NCI-H1436 treated with DMSO at 0.1 percent for 48 hours (cell line): ENCODE data around the gene SUN2.

ENCODE experiments used
- DNase-seq: peaks from one replicate; lab custom pipeline; 2025; lab: John Stamatoyannopoulos, UW

Gene SUN2

DNA sequence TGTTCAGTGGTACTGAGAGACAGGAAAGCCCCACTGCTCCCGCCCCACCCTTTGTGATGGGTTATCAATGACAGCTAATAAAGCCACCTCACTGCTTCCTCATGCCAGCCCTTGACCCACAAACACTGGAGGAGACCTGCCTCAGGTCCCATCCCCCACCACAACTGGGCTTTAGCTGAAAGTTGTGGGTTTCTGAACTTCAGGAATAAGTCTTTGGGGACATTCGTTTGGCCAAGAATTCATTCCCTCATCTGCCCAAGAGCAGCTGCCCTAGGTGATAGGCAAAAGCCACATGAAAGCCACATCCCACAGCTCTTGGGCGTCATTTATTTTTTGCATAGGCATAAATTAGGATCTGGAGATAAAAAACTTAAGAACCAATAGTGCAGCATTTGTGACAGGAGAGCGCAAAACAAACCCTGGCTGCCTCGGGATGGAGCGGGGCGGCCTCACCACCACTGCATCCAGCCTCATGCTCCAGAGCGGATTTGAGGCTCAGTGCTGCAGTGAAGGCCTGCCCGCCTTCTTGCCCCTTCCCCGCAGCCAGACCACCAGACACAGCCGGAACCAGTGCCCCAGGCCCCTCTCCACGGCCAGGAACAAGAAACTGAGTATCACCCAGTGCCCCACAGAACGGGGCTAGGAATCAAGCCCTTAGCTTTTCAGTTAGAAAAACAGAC is 21.2 kb downstream of the SUN2 start:
- DNase-seq, result no peak

DNA sequence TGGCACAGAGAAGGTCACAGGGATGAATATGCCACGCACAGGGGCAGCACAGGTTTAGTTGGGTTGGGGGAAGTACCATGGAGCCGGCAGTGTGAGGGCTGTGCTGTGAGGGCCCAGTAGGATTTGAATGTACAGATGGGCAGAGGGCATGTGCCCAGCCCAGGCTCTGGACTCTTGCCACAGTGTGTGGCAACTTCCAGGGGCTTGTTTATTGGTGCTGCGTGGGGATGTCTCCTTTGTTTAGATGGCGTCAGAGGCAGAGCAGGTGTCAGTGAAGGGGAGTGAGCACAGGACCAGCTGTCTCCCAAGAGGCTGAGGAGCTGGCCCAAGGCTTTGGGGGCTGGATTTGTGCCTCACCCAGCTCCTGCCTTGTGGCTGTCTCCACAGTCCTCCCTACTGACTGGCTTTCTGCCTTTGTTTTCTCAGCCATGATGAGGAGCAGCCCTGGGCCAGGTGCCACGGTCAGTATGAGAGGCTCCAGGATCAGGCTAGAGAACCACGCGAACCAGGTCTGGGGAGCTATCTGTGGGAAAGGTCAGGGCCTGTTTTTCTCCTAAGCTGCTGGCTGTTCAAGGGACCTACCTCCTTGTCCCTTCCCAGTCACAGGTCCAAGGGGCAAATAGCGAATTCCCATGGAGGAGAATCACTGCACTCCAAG is 21.9 kb downstream of the SUN2 start:
- DNase-seq, result no peak

DNA sequence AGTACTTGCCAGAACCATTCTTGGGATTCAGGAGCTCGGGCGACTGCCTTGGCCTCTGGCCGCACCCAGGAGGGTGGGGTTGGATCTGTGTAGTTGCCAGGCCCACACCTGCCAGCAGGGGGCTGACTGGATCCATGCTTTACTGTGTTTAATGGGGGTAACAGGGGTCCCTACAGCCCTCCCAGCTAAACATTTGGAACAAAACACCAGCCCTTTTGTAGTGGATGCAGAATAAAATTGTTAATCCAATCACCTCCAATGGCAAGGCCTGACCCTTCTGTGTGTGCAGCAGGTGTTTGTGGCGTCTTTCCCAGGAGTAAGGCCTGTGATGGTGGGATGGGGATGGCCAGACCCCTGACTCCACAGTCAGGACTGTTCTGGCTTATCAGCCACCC is 22.5 kb downstream of the SUN2 start:
- DNase-seq, result no peak

DNA sequence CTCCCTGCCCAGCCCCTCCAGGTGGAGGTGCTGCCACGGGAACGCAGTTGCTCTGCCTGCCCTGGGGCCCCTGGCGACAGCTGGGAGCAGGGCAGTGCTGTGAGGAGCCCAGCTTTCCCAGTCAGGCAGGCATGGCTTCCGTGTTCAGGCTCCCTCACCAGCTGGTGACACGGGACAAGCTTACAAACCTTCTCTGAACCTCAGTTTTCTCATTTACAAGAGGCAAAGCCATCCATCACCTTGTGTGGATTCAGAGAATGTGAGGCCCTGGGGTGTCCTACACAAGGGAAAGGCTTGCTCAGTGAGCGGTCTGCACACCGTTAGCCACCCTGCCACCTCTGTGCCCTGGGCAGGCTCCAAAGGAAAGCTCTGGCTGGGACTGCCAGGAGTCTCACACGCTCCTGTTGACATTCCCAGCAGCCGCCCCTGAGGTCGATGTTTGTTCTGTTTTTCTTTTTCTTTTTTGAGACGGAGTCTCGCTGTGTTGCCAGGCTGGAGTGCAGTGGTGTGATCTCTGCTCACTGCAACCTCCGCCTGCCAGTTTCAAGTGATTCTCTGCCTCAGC is 23.5 kb downstream of the SUN2 start:
- DNase-seq, result no peak

DNA sequence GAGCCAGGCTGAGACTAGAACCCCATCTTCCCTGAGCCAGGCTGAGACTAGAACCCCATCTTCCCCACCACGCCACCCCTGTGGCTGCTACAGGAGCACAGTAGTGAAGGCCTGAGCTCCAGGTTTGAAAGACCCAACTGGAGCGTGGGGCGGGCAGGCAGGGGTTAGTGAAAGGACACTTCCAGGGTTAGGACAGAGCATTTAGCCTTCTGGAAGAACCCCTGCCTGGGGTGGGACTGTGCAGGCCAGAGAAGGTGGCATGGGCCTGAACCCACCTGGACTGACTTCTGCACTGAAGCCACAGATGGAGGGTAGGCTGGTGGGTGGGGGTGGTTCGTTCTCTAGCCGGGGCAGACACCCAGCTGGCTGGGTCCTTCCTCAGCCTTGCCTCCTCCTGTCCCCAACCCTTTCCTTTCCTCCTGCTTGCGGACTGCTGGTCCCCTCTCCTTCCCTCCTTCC is 24.1 kb downstream of the SUN2 start:
- DNase-seq, result no peak

DNA sequence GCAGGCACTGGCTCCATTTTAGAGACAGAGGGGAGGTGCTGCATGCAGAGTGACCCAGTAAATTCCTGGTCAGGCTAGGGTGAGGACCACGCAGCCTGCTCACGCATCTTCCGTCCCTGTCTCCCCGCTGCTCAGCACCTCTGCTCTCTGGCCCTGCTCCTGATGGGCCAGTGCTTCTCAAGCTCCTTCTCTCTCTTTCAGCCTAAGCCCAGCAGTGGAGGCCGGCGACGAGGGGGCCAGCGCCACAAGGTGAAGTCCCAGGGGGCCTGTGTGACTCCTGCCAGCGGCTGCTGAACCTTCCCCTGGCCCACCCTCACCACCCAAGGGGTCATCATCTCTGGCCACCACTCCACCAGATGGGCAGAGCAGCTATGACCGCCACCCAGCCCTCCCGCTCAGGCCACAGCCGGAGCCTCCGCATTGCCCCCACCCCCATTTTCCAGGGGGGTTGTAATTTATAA is 25.4 kb downstream of the SUN2 start:
- DNase-seq, result no peak

DNA sequence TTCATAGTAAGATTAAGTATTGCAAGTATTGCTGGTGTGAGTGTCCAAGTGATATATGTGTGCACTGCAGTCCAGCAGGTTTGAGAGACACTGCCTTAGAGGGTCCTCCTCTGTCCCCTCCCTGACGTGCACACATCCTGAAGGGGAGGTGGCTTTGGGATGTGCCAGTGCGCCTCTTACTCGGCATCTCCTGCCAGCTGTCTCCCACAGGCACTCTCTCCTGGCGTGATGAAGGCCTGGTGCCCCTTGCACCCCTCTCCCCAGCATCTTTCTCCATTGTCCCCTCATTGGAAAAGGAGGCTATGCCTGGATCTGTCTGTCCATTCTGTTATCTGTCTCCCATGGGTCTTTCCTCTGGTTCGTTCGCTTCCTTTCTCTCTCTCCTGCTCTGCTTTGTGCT is 25.9 kb downstream of the SUN2 start:
- DNase-seq, result no peak

DNA sequence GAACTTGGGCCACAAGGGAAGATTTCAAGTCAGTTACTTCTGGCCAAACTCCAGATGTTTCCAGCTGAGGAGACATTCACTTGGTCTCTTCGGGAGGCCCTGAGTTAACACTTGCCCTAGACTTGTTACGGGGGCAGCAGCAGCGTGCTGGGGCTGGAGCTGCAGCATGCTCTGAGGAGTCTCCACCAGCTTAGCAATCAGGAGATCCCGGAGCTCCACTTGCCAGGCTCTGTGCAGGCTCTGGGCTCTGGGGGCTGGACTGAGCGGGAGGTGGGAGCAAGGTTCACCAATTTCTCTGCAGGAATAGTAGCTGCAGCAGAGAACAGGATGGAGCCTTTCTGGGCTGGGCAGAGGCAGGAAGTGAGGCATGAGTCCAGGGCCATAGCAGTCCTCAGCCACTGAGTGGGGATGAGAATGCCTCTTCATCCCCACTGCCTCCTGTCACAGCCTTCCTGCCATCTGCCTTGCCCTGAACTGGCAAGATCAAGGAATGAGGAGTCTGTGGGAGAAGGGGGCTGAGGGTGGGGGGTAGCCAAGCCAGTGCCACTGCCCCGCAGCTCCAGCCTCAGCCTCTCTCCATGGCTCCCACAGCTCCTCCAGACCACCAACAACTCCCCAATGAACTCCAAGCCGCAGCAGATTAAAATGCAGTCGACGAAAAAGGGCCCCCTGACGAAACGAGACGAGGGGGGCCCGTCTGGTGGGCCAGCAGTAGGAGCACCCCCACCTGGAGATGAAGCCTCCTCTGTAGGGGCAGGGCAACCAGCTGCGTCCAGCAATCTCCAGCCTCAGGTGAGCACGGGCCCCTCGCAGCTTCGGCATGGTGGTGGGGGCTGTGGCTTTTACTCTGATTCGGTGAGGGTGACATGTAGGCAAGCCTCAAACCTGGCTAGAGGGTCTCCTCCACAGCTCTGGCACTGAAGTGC is 26.7 kb downstream of the SUN2 start:
- DNase-seq, result no peak

DNA sequence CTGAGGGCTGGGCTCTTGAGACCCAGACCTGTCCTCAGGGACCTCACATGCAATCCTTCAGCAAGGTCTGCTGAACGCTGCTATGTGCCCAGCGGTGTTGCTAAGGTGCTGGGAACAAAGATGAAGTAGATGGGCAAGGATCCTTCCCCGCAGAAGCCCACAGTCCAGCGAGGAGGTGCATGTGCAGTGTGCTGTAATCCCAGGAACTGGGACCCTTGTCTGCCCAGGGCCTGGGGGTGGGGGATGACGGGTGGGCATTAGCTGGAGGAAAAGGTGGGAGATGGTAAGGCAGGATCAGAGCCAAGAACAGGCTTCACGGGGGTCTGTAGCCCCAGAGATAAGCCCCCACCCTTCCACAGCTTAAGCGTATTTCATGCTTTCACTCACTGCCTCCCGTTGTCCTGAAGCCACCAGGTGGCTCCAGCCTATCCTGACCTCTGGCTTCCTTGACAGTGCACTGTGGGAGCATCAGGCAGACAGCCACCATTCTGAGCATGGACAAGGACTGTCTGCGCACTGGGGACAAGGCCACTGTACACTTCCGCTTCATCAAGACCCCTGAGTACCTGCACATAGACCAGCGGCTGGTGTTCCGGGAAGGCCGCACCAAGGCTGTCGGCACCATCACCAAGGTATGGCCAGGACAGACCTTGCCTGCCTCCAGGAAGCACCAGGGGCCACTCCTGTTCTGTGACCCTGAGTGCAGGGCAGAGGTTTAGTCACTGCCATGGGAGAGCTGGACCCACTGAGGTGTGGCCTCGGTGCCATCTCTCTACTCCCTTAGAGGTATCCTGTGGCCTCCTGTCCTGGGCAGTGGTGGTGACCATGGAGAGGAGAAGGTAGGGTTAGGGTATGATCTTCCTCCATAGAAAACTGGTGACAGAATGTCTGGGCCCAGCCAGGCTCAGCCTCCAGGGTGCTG is 28.0 kb downstream of the SUN2 start:
- no peak for DNase-seq

DNA sequence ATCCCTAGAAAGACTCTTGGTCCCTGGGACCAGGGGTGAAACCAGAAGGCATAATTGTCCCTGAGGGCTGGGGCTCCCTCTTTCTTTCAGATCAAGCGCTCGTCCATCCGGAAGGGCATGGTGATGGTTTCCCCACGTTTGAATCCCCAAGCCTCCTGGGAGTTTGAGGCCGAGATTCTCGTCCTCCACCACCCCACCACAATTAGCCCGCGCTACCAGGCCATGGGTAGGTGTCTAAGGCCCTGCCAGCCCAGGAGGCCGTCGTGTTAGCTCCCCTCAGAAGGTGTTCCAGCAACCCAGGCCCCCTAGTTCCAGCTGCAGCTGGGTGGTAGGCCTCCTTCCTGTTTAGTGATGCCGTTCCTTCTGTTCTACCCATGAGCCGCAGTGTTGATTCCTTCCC is 28.7 kb downstream of the SUN2 start:
- no peak for DNase-seq

DNA sequence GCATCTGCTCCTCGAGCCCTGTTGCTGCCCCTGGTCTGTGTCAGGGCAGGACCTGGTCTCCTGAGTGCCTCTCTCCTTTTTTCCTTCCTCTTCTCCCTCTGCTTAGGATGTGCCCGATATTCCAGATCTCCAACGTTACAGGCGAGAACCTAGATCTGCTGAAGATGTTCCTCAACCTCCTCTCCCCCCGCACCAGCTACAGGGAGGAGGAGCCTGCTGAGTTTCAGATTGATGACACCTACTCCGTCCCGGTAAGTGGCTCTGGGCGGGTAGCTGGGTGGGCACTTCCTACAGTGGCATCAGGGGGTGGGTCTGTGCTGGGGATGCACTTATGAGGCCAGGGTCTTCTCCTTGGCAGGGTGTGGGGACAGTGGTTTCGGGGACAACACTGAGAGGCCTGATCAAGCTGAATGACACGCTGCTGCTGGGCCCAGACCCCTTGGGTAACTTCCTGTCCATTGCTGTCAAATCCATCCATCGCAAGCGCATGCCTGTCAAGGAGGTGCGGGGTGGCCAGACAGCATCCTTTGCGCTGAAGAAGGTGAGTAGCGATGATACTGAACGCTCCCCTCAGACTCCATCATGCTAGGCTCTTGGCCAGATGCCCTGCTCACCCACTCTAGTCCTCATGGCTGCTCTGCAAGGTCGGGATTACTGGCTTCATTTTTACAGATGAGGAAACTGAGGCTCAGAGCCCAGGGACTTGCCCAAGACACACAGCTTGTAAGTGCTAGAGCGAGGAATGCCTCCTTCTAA is 29.7 kb downstream of the SUN2 start:
- DNase-seq, result no peak

DNA sequence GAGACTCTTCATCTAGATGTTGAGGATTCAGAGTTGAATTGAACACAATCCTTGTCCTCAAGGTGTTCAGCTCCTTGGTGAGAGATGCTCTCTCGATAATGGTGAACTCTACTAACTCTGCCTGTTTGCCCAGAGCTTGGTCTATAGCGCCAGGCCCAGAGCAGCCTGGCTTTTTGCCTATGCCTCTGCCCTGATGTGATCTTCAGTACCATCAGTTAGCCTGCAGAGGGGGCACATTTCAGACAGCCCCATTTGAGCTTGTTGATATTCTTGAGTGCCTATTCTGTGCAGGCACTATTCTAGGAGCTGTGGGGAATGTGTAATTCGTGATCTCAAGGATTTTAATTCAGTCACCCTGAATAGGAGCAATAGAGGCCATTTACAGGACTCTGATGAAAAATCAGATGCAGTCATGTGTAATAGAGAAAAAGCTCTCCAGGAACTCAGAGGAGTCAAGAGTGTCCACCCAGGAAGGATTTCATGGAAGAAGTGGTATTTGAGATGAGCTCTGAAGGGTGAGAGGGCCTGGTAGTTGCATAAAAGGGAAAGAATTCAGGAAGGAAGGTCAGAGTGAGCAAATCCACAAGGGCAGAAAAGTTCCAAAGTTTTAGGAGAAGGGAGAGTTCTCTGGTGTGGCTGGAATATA is 30.7 kb downstream of the SUN2 start:
- DNase-seq, result no peak

DNA sequence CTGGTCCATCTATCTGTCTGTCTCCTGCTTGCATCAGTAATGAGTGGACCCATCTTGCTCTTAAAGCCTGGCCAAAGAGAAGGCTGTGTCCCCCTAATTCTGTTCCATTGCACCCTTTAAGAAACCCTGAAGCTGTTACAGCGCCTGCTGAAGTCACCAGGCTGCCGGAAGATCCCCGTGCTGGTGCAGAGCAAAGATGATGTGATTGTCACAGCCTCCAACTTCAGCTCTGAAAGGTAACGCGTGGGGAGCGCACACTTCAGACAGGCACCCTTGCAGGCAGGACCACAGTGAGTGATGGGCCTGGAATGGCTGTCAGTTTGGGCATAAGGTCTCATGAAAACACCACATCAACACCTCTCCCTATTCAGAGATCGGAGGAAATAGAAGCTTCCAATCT is 31.6 kb downstream of the SUN2 start:
- DNase-seq, result no peak

DNA sequence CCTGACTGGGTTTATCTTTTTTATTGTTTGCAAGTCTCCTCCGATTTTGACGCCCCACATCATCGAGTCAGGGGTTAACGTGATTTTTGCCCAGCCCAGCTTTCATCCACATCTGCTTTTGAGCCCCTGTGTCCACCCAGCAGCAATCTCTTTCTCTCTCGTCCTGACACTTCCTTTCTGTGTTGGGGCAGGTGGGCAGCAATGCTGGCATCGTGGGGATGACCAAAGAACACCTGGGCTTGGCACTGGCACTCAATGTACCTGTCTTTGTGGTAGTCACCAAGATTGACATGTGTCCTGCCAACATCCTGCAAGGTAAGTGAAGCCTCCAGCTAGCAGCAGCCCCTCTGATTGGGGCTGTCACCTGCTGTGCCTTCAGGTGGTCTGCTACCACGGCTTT is 34.2 kb downstream of the SUN2 start:
- no peak for DNase-seq

DNA sequence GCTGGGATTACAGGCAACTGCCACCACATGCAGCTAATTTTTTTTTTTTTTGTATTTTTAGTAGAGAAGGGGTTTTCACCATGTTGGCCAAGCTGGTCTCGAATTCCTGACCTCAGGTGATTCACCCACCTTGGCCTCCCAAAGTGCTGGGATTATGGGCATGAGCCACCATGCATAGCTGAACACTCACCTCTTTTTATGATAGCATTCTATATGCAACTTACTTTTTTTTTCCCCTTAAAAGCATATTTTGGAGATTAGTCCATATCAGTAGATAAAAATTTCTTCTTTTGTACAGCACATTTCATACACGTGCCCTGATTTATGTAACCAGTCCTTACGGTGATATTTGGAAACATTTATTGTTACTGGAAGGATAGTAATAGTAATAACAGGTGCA is 35.4 kb downstream of the SUN2 start:
- DNase-seq, result no peak

DNA sequence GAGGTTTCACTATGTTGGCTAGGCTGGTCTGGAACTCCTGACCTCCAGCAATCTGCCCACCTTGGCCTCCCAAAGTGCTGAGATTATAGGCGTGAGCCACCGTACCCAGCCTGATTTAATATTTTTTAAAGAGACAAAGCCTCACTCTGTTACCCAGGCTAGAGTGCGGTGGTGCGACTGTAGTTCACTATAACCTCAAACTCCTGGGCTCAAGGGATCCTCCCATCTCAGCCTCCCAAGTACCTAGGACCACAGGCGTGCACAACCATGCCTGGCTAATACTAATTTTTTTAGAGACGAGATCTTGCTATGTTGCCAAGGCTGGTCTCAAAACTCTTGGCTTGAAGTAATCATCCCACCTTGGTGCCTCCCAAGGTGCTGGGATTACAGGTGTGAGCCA is 36.6 kb downstream of the SUN2 start:
- no peak for DNase-seq

DNA sequence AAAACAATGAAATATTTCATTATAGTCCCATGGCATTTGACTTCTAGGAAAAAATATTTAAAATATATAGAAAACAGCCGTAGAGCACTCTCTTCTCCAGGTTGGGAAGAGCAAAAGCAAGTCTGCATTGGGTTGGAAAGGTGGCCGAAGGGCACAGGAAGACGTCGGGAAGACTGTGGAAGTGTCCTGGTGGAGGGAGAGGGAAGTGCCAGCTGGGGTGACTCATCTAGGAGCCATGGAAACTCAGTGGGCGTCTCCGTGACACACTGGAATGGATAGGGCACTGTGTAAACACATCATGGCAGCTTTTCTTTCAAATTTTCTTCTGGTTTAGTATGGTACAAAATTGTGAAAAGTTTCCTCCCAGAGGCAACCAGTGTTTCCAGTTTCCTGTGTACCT is 37.4 kb downstream of the SUN2 start:
- DNase-seq, result no peak

DNA sequence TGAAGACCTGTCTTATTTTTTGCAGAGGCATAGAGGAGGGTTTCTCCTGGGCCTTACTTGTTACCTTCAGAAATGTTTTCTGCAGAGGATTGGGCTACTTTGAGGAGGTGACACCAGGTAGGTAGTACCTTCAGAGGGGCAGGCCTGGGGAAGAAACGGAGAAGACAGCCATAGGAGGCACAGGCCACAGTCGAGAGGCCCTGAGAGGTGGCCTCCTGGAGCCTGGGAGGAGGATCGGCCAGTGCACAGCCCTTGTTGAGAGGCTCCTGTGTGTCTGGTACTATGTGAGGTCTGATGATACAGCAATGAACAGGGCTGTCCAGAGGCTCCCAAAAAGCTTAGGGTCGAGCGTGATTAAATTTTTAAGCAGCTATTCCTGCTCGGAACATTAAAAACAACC is 38.6 kb downstream of the SUN2 start:
- DNase-seq, result no peak

DNA sequence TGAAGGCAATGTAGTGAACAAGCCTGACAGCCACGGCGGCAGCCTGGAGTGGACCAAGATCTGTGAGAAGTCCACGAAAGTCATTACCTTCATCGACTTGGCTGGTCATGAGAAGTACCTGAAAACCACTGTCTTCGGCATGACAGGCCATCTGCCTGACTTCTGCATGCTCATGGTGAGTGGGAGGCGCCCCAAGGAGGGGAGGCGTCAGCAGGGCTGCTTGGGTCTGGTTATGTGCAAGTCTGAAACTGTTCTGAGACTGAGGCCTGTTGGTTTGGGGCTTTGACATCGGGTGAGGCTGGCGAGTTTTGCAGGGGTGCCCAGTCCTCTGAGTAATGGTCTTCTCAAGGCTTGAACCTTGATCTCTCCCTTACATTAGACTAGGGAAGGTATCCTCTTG is 39.0 kb downstream of the SUN2 start:
- no peak for DNase-seq

DNA sequence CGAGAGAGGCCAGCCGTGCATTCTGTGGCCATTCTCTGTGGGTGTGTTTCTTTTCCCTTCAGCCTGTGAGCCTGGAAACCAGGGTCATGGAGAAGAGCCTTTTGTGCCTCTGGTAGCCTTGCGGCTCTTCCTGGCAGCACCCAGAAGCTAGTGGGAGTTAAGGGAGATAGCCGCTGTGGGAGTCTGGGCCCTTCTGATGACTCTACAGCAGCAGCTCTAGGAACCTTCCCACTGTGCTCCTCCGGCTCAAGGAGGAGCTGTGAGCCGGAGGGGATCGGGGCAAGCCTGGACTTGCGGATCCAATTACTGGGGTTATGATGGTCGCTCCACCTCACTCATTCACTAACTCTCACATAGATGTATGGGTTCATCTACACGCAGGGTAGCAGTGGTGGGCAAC is 39.5 kb downstream of the SUN2 start:
- no peak for DNase-seq
